ENCODE data around the gene CTDSPL.
"Not testable (repeated sequence)": the region's sequence is repeated elsewhere in the genome, so short reads cannot be mapped to it uniquely, and the experiment has no call there.

The CTDSPL gene, protein sequence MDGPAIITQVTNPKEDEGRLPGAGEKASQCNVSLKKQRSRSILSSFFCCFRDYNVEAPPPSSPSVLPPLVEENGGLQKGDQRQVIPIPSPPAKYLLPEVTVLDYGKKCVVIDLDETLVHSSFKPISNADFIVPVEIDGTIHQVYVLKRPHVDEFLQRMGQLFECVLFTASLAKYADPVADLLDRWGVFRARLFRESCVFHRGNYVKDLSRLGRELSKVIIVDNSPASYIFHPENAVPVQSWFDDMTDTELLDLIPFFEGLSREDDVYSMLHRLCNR

DNA sequence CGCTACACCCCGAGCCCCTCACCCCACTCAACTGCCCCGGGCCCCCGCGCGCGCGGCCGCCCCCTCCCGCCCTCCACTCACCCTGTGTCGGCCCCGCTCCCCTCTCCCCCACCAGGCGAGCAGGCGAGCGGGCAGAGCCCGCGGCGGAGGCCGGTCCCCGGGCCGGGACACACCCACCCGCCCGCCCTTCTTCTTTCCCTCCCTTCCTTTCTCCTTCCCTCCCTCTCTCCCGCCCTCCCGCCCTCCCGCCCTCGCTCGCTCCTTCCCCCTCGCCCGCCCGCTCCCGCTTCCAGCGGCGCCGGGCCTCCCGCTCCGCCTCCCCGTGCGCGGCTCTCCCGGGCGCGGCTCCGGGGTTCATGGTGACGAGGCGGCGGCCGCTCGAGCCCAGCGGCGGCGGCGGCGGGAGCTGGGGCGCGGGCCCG is at the start of gene CTDSPL:
Gene CTDSPL, plus strand, starts transcription at position 261 of the 422 bp plus-strand sequence. CDS start 320 bp downstream, outside the sequence.
- peak within 1 kb of the TSS; percentile 75 for H3K4me3 ChIP-seq (ENCODE audit: low read depth, low read length)

DNA sequence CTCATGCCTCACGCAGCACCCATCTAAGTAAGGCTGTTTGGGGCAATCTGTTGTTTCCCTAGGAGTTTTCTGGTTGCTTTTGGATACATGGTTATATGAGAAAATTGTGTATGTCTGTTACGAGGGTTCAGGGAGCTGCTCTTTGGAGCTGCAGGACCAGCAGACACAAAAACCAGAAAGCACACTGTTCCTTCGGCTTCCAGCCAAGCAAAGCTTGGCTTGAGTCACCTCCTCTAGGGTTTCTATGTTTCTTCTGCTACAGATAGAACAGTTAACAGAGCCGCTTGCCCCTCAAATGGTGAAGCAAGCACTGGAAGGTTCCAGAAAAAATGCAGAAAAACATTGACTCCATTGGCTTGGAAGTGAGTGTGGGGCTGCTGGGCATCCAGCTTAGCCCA is 49.2 kb upstream of the CTDSPL start:
- no peak overlapping the region for H3K4me3 ChIP-seq (ENCODE audit: low read depth, low read length)

GRCh38 chr3:37813403-37813802 is 48.3 kb upstream of the CTDSPL start:
- H3K4me3 ChIP-seq (ENCODE audit: low read depth, low read length), result no peak overlapping the region

- no peak overlapping the region for H3K4me3 ChIP-seq (ENCODE audit: low read depth, low read length)
Observed at GRCh38 chr3:37814547-37814946, 47.1 kb upstream of the CTDSPL start.

- H3K4me3 ChIP-seq (ENCODE audit: low read depth, low read length), result not testable (repeated sequence)
Observed at GRCh38 chr3:37815156-37815555, 46.5 kb upstream of the CTDSPL start.

GRCh38 chr3:37816271-37816670 is 45.4 kb upstream of the CTDSPL start:
- no peak overlapping the region for H3K4me3 ChIP-seq (ENCODE audit: low read depth, low read length)

GRCh38 chr3:37819591-37819990 is 42.1 kb upstream of the CTDSPL start:
- H3K4me3 ChIP-seq (ENCODE audit: low read depth, low read length), result no peak overlapping the region

DNA sequence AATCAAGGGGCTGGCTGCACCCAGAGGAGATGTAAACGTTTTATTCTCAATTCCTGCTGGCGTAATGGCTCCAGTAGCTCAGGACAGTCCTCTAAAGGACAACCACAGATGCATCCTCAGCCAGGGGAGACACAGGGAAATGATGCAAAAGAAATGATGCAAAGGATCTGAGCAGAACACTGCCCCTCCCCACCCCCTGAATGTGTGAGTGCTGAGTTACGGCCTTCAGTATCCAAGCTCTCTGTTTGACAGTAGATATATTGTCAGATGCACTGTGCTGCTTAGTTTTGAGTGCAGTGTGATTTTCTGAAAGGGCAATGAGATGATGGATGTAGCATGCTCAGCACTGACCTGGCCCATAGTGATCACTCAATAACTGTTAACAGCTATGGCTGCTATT is 41.4 kb upstream of the CTDSPL start:
- no peak overlapping the region for H3K4me3 ChIP-seq (ENCODE audit: low read depth, low read length)

DNA sequence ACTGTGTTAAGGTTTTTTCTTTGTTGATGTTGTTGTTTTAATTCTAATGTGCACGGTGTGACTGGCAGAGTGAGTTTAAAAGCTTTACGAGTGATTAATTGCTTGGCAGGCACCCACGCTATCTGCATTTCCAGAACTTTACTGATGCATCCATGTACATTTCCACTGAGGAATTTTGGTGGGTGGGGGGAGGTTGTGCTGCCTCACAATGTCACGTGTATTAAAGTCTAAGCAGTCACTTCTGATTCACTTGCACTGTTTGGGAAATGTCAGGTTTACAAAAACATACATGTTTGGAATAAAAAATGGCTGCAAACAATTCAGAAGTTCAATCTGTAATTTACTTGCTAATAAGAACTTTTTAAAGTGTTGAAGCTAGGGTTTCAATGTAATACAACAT is 38.5 kb upstream of the CTDSPL start:
- H3K4me3 ChIP-seq (ENCODE audit: low read depth, low read length), result no peak overlapping the region

DNA sequence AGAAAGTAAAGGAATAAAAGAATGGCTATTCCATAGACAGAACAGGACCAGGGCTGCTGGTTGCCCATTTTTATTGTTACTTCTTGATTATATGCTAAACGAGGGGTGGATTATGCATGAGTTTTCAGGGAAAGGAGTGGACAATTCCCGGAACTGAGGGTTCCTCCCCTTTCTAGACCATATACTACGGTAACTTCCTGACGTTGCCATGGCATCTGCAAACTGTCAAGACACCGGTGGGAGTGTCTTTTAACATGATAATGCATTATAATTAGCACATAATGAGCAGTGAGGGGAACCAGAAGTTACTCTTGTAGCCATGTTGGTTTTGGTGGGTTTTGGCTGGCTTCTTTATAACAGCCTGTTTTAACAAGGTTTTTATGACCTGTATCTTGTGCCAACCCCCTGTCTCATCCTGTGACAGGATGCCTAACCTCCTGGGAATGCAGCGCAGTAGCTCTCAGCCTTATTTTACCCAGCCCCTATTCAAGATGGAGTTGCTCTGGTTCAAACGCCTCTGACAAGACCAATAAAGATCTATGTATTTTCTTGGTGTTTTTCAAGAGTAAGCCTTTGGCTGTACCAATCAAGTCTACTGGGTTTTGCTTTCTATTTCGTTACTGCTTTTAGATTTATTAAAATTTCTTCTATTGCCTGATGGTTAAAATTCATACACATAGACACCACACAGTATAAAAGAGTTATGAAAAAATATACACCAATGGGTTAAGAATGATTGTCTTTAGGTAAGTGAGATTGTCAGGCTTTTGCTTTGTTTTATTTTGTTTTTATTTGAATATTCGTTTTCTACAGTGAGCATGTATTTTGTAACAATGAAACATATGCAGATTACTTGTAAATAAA is 37.4 kb upstream of the CTDSPL start:
- no peak overlapping the region for H3K4me3 ChIP-seq (ENCODE audit: low read depth, low read length)

DNA sequence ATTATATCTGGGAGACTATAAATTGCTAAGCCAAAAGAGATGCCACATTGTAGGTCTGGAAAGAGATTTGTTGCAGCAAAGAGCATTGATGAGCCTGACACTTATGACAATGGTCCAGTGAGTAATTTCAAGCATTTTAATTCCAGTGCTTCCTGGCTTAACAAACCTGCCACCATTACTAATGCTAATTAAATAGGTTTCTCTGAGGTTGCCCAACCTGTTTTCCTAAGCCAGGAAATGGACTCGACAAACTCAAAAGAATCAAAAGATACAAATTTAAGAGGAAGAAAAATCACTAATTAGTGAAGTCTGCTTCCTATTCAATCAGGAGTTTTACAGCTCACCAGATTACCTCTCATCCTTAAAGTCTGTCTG is 36.7 kb upstream of the CTDSPL start:
- H3K4me3 ChIP-seq (ENCODE audit: low read depth, low read length), result no peak overlapping the region

DNA sequence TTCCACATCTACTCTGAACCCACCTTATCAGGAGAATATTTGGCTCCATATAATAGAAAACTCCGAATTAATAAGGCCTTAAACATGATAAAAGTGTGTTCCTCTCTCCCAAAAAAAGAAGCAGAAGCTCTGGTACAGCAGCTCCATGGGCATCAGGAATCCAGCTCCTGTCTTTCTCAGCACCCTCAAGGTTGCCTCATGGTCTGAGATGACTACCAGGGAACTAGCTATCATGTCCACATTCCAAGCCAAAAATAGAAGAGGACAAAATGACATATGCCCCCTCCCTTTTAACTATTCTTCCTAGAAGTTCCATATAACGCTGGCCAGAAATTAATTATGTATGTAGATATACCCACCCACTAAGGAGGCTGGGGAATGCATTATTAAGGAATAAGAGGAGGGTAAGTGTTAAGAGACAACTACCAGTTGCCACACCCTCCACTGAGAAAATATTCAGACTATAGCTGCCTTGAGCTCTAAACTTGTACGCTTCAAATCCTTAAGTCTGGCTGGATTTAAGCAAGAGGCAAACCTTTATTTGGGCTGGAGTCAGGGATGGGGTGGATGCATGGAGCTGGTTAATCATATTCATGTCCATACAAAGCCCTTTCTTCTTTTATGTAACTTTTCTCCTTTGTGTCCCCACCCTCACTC is 35.8 kb upstream of the CTDSPL start:
- H3K4me3 ChIP-seq (ENCODE audit: low read depth, low read length), result no peak overlapping the region

DNA sequence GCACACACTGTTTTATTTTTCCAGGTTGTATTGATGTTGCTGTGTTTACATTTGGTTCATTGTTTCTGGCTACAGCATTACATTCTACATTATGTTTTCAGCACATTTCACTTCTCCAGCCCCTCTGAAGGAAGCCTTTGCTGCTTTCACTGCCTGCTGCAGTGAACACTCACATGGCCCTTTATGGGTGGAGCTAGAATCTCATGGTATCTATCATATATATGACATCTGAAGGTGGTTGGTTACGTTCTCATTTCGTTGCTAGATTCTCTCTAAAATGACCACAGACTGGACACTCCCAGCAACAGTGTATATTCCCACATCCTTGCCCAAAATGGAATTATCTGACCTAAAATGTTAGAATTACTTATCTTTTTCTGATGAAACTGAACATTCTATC is 35.2 kb upstream of the CTDSPL start:
- H3K4me3 ChIP-seq (ENCODE audit: low read depth, low read length), result no peak overlapping the region

DNA sequence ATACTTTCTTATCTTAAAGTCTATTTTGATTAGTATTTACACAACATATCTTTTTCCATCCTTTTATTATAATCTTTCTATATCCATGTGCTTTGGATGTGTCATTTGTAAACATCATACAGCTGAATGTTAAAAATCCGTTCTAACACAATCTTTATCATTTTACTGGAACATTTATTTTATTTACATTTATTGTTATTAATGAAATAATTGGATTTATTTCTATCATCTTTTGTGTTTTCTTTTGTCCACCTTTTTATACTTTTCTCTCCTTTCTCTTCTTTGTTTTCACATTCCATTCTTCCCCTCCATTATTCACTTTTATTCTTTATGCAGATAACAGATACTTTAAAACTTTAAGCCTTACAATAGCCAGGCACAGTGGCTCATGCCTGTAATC is 34.7 kb upstream of the CTDSPL start:
- H3K4me3 ChIP-seq (ENCODE audit: low read depth, low read length), result no peak overlapping the region

GRCh38 chr3:37832480-37832879 is 29.2 kb upstream of the CTDSPL start:
- no peak overlapping the region for H3K4me3 ChIP-seq (ENCODE audit: low read depth, low read length)

GRCh38 chr3:37833302-37834186 is 28.1 kb upstream of the CTDSPL start:
- H3K4me3 ChIP-seq (ENCODE audit: low read depth, low read length), result no peak overlapping the region

DNA sequence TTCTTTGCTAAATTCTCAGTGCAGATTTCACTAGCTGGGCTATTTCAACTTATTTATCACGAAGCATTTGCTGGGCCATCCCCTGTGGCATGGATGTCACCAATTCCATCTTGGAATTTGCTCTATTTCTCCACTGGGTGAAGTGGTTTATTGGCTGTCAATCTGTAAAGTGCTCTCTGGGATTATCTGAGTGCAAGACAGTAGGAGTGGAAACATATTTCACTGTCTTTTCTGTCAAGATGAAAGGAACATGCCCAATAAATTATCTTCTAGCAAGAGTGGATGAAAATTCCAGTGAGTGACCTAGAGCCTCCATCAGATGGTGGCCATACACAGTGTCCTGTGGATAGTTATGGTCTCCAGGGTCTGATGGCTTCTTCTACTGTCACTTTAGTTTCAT is 25.1 kb upstream of the CTDSPL start:
- H3K4me3 ChIP-seq (ENCODE audit: low read depth, low read length), result no peak overlapping the region

- H3K4me3 ChIP-seq (ENCODE audit: low read depth, low read length), result no peak overlapping the region
Observed at GRCh38 chr3:37847689-37848088, 14.0 kb upstream of the CTDSPL start.

GRCh38 chr3:37849146-37849923 is 12.3 kb upstream of the CTDSPL start:
- H3K4me3 ChIP-seq (ENCODE audit: low read depth, low read length), result no peak overlapping the region

GRCh38 chr3:37852097-37852496 is 9.6 kb upstream of the CTDSPL start:
- H3K4me3 ChIP-seq (ENCODE audit: low read depth, low read length), result no peak overlapping the region

Measured in iPS-11a (cell line).